MCF 10A (cell line): ENCODE data around the gene FAM118B. TPM values are rescaled to one million over a fixed set of nuclear protein-coding genes. Genes with fewer than 3 reads are reported as not detected.

ENCODE experiments used
- BruUV-seq: library from RNA; stranded (reverse); fragments of 400-500 nt; replicated peaks from 2 replicates; lab custom pipeline; 2021; lab: Mats Ljungman, UMichigan
- CTCF ChIA-PET: fragments of 300-600 bp; sonication (Branson Sonifier 250); formaldehyde crosslinking; extraction: SDS; loops from one replicate; lab custom pipeline; 2021; ENCODE audit warnings: antibody characterized with exemption, inconsistent platforms; lab: Yijun Ruan, JAX
- POLR2A ChIA-PET: fragments of 300-600, 350-650 bp; sonication (Branson Sonifier 250); formaldehyde crosslinking; extraction: SDS; loops from one replicate; lab custom pipeline; 2020; ENCODE audit warnings: antibody characterized with exemption, inconsistent platforms; lab: Yijun Ruan, JAX
- DNase-seq: peaks from one replicate; pipeline ENCODE4 v3.0.0-alpha.2; 2018; ENCODE audit not compliant: unreplicated experiment
- H3K27ac Mint-ChIP-seq: one replicate; pipeline ENCODE4 v1.8.0; 2022; ENCODE audit warnings: mild to moderate bottlenecking, low read depth, mixed read lengths; ENCODE audit not compliant: unreplicated experiment
- H3K27me3 Mint-ChIP-seq: one replicate; pipeline ENCODE4 v1.8.0; 2022; ENCODE audit warnings: mixed read lengths; ENCODE audit not compliant: insufficient read depth, unreplicated experiment
- H3K36me3 Mint-ChIP-seq: one replicate; pipeline ENCODE4 v1.8.0; 2022; ENCODE audit warnings: mild to moderate bottlenecking, moderate library complexity, mixed read lengths; ENCODE audit not compliant: insufficient read depth, unreplicated experiment
- H3K4me1 Mint-ChIP-seq: one replicate; pipeline ENCODE4 v1.8.0; 2022; ENCODE audit warnings: mixed read lengths; ENCODE audit not compliant: insufficient read depth, unreplicated experiment
- H3K4me3 Mint-ChIP-seq: one replicate; pipeline ENCODE4 v1.8.0; 2022; ENCODE audit warnings: mild to moderate bottlenecking, moderate library complexity, mixed read lengths; ENCODE audit not compliant: unreplicated experiment
- H3K9me3 Mint-ChIP-seq: one replicate; pipeline ENCODE4 v1.8.0; 2022; ENCODE audit warnings: mixed read lengths; ENCODE audit not compliant: unreplicated experiment
- intact Hi-C: fragments of 100-400 bp; cut with micrococcal nuclease; formaldehyde crosslinking; loops from 2 replicates; pipeline ENCODE4 v1.14.1; 2022
- total RNA-seq: library from RNA; stranded (reverse); gene quantifications from 2 replicates; pipeline ENCODE4 v1.2.3, GENCODE V29; 2022
- TF ChIP-seq, protein P1 (sequence below): fragments of 200-600 bp; IDR thresholded peaks from one replicate; pipeline ENCODE4 v1.8.0; 2022; ENCODE audit warnings: antibody characterized with exemption, mild to moderate bottlenecking; ENCODE audit not compliant: unreplicated experiment

Gene FAM118B
- total RNA-seq, 1 experiment from 2014 or later = 8.3 TPM

DNA sequence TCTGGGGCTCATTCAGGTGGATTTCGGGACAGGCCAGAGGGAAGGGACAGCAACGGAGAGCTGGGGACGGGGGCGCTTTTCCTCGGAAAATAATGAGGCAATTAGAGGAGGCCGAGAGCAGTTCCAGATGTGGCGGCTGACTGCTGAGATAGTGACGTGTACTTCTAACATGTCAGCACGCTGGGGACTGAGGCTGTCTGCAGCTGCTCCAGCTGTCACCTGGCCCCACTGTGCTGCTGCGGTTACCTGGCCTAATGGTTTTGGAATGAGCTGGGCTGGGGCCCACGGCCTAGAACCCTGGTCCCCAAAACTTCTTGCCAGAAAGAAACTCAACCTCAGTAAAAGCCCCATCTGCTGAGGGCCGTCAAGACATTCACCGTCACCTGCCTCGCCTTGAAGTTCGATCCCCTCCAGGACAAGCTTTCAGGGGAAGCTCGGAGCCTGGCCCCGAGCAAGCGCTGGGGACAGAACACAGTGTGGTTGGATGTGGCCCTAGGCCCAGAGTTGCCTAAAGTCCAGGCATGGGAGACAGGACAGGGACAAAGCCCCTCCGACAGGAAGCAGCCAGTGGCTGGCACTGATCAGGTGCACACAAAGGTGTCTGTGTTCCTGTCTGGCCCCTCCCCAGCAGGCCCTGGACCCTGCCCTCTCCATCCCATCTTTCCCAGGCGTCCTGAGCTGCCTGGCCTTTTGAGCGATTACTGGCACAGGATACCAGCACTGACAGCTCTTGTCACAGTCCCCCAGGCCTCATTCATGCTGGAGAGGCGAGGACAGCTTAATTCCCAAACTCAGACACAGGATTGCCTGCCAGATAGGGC is 22.3 kb upstream of the FAM118B start:
- no peaks in the 10 kb centered on the region for H3K27me3 Mint-ChIP-seq
- no peak for DNase-seq
- H3K36me3 Mint-ChIP-seq = peaks cover 12% of the 10 kb centered on the region
- TF ChIP-seq, protein P1, sequence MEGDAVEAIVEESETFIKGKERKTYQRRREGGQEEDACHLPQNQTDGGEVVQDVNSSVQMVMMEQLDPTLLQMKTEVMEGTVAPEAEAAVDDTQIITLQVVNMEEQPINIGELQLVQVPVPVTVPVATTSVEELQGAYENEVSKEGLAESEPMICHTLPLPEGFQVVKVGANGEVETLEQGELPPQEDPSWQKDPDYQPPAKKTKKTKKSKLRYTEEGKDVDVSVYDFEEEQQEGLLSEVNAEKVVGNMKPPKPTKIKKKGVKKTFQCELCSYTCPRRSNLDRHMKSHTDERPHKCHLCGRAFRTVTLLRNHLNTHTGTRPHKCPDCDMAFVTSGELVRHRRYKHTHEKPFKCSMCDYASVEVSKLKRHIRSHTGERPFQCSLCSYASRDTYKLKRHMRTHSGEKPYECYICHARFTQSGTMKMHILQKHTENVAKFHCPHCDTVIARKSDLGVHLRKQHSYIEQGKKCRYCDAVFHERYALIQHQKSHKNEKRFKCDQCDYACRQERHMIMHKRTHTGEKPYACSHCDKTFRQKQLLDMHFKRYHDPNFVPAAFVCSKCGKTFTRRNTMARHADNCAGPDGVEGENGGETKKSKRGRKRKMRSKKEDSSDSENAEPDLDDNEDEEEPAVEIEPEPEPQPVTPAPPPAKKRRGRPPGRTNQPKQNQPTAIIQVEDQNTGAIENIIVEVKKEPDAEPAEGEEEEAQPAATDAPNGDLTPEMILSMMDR = no peak
- no TSS peak for BruUV-seq
- H3K9me3 Mint-ChIP-seq = no peaks in the 10 kb centered on the region
- H3K27ac Mint-ChIP-seq = no peak overlapping the region
- ChIA-PET POLR2A (no interaction called here), CTCF (interaction anchor here (0.5 to 4.9 kb wide), 6 partner anchors 57 to 272 kb away, joined by 3 to 24 read pairs (median 8); no protein-coding TSS in a partner anchor)
- no peak overlapping the region for H3K4me3 Mint-ChIP-seq
- intact Hi-C loops = no loop called here
- H3K4me1 Mint-ChIP-seq = peaks cover 10% of the 10 kb centered on the region

DNA sequence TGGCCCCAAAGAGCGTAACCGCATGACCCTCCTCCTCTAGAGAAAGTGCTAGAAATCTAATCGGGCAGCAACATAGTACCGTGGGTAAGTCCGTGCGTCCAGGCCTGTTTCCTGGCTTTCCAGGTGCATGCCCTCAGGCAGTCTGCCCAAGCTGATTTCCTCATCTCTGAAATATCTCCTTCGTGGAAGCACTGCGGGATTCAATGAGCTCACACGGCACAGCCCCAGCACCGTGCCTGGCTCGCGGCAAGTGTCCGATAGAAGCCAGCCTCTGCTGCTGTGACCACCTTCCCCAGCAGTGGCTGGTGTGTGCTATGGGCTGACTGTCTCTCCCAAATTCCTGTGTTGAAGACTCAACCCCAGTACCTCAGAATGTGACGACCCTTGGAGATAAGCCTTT is 20.8 kb upstream of the FAM118B start:
- Mint-ChIP-seq H3K27me3 (no peaks in the 10 kb centered on the region), H3K4me3 (no peak overlapping the region), H3K4me1 (peaks cover 10% of the 10 kb centered on the region), H3K9me3 (no peaks in the 10 kb centered on the region), H3K27ac (no peak overlapping the region), H3K36me3 (peaks cover 18% of the 10 kb centered on the region)
- CTCF ChIA-PET = interaction anchor here (0.6 to 4.9 kb wide), 8 partner anchors 15 to 267 kb away, joined by 3 to 24 read pairs (median 5); no protein-coding TSS in a partner anchor
- DNase-seq = no peak
- BruUV-seq = no TSS peak
- POLR2A ChIA-PET = interaction anchor here (1.0 kb wide), 1 partner anchor 28 kb away, joined by 3 read pairs; no protein-coding TSS in a partner anchor
- TF ChIP-seq, protein P1 = no peak
- intact Hi-C loops = loop anchor here (5.0 to 10.0 kb wide), 2 partner anchors 76 to 128 kb away; partner anchors contain the start of gene CDON

DNA sequence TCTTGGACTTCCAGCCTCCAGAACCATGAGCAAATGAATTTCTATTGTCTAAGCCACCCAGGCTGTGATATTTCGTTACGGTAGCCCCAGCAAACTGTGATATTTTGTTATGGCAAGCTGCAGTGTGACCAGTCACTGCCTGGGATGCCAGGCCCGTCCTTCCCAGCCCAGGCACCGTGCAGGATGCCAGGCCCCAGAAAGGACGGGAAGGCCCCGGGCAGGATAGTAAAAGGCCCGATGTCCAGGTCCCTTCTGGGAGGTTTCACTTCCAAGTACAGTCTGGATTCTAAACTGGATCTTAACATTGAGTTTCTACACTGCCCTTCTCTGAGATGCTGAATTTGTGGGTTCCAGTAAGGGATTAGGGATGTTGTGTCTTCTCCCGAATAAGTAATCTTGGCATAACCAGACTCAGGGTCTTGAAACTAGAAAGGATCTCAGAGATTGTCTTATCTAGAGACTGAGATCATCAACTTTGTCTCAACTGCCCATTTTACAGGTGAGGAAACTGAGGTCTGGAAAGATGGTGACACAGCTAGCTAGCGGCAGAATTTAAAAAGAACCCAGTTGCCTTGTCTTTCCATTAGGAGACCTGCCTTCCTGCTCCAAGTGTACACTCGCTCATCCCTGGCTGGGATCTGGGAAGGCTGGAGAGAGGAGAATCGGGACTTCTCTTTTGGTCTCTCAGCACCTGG is 20.1 kb upstream of the FAM118B start:
- Mint-ChIP-seq H3K9me3 (no peaks in the 10 kb centered on the region), H3K36me3 (peaks cover 23% of the 10 kb centered on the region), H3K27ac (no peak overlapping the region), H3K4me3 (no peak overlapping the region), H3K4me1 (peaks cover 10% of the 10 kb centered on the region), H3K27me3 (no peaks in the 10 kb centered on the region)
- intact Hi-C loops = loop anchor here (5.0 to 10.0 kb wide), 2 partner anchors 77 to 129 kb away; partner anchors contain the start of gene CDON
- POLR2A ChIA-PET = interaction anchor here (0.6 to 1.0 kb wide), 2 partner anchors 14 to 28 kb away, joined by 3 read pairs; no protein-coding TSS in a partner anchor
- CTCF ChIA-PET = interaction anchor here (0.5 to 3.5 kb wide), 9 partner anchors 39 to 267 kb away, joined by 3 to 114 read pairs (median 5); partner anchors contain the start of gene CDON
- BruUV-seq = no TSS peak
- TF ChIP-seq, protein P1 = no peak
- DNase-seq = no peak
